Right cardiac atrium (tissue), 5 donors: ENCODE measurements around the gene SQSTM1. TPM values are rescaled to one million over a fixed set of nuclear protein-coding genes. Genes with fewer than 3 reads are reported as not detected.

Experiments used
- ATAC-seq, 2 donors: fragments of 200-7000 bp; cut with Tn5 transposase; one replicate each; pipeline versions ENCODE4 v1.8.0 to v1.9.1; 2020; ENCODE audit warnings: moderate library complexity in 2 of 2, mild to moderate bottlenecking in 1 of 2
- DNase-seq, 3 donors: peaks; one replicate each; pipeline ENCODE4 v3.0.0-alpha.2; 2020
- H3K27ac ChIP-seq: one replicate; pipeline ENCODE4 v1.5.1; 2013; ENCODE audit warnings: mild to moderate bottlenecking, low read length, control low read depth, moderate library complexity
- H3K27me3 ChIP-seq: one replicate; pipeline ENCODE4 v1.6.1; 2013; ENCODE audit not compliant: control insufficient read depth, insufficient read depth
- H3K4me1 ChIP-seq: one replicate; pipeline ENCODE4 v1.6.1; 2013; ENCODE audit warnings: low read length; ENCODE audit not compliant: control insufficient read depth, insufficient read depth
- H3K4me3 ChIP-seq: one replicate; pipeline ENCODE4 v1.5.1; 2013; ENCODE audit warnings: low read length, control low read depth
- H3K9me3 ChIP-seq: one replicate; pipeline ENCODE4 v1.6.1; 2013; ENCODE audit warnings: low read length; ENCODE audit not compliant: control insufficient read depth
- WGBS: extraction: QIAGEN DNeasy Blood & Tissue Kit; methylation state at CpG from one replicate; pipeline ENCODE4 v1.1.7; 2013; 5-methylcytosine and 5-hydroxymethylcytosine counted together
- intact Hi-C, 4 donors: fragments of 100-400 bp; cut with DNase I; formaldehyde crosslinking; loops; one replicate each; pipeline versions ENCODE4 v1.11.0 to v1.14.0; 2022 to 2023
- polyA plus RNA-seq: library from polyadenylated mRNA; stranded (reverse); fragments of 200-250 nt; gene quantifications from one replicate; pipeline ENCODE4 v1.2.3, GENCODE V29; 2013
- total RNA-seq, 4 donors: library from RNA; stranded (reverse); fragmentation: NEBNext Ultra II Directional; extraction: Animal tissue kit (Norgen Biotek cat#: 25700); gene quantifications; one replicate each; pipeline ENCODE4 v1.2.1, GENCODE V29; 2021
- donor health status: healthy with polysubstance abuse.
- donor health status: DM: no; HTN: yes; CAD: no.
- donor health status: DM: no; HTN: no; CAD: no.
- donor health status: DM: no; HTN: yes; CAD: no; lungs with severe emphysema.
- donor health status: DM: yes; HTN: yes; CAD: no.

The SQSTM1 gene
- total and polyA plus RNA-seq, 5 donors = 257 to 406 (median 349) TPM

- H3K4me1 ChIP-seq = peaks cover 7% of the 10 kb centered on the region
- no peak overlapping the region for H3K4me3 ChIP-seq
- ATAC-seq = no peak
- no peak overlapping the region for H3K27ac ChIP-seq
- H3K9me3 ChIP-seq = no peaks in the 10 kb centered on the region
- H3K27me3 ChIP-seq = no peaks in the 10 kb centered on the region
- DNase-seq = peak in 2 of 3 donors; percentile 16 to 56
- intact Hi-C loops = no loop called here
- WGBS = 79% methylated on average over 12 of the region's 12 CpGs
These were observed 20.0 kb upstream of the SQSTM1 start for GRCh38 chr5:179800696-179801201.

GRCh38 chr5:179801304-179802206 lies 19.1 kb upstream of the SQSTM1 start:
- Histone ChIP-seq H3K9me3 (no peaks in the 10 kb centered on the region), H3K4me3 (no peak overlapping the region), H3K27me3 (no peaks in the 10 kb centered on the region), H3K27ac (no peak overlapping the region), H3K4me1 (peaks cover 7% of the 10 kb centered on the region)
- intact Hi-C loops = no loop called here
- 68% methylated on average over 67 of the region's 67 CpGs for WGBS
- peak; percentile 82 to 91 (median 91) for DNase-seq
- peak; percentile 8 to 36 for ATAC-seq

- ATAC-seq (no peak), DNase-seq (peak in 2 of 3 donors; percentile 57 to 64)
- Histone ChIP-seq H3K27ac (no peak overlapping the region), H3K4me3 (no peak overlapping the region), H3K9me3 (no peaks in the 10 kb centered on the region), H3K27me3 (no peaks in the 10 kb centered on the region), H3K4me1 (peaks cover 7% of the 10 kb centered on the region)
- intact Hi-C loops = no loop called here
- 88% methylated on average over 19 of the region's 19 CpGs for WGBS
These were observed 18.4 kb upstream of the SQSTM1 start for GRCh38 chr5:179802207-179802883.

- Histone ChIP-seq H3K9me3 (no peaks in the 10 kb centered on the region), H3K27me3 (no peaks in the 10 kb centered on the region), H3K4me1 (peaks cover 7% of the 10 kb centered on the region), H3K27ac (no peak overlapping the region), H3K4me3 (no peak overlapping the region)
- WGBS = 76% methylated on average over 11 of the region's 11 CpGs
- ATAC-seq (no peak), DNase-seq (peak in 1 of 3 donors; percentile 52)
- intact Hi-C loops = no loop called here
These were observed 17.6 kb upstream of the SQSTM1 start for GRCh38 chr5:179802950-179803562.

GRCh38 chr5:179803651-179804554 lies 16.8 kb upstream of the SQSTM1 start:
- no peak for ATAC-seq
- DNase-seq = peak in 2 of 3 donors; percentile 60 to 66
- intact Hi-C loops = no loop called here
- no peaks in the 10 kb centered on the region for H3K9me3 ChIP-seq
- H3K27me3 ChIP-seq = no peaks in the 10 kb centered on the region
- 67% methylated on average over 18 of the region's 18 CpGs for whole genome bisulfite sequencing
- H3K4me1 ChIP-seq = peaks cover 7% of the 10 kb centered on the region
- H3K27ac ChIP-seq = no peak overlapping the region
- H3K4me3 ChIP-seq = no peak overlapping the region

- intact Hi-C loops = no loop called here
- H3K9me3 ChIP-seq = no peaks in the 10 kb centered on the region
- H3K4me1 ChIP-seq = peaks cover 7% of the 10 kb centered on the region
- DNase-seq = no peak
- no peaks in the 10 kb centered on the region for H3K27me3 ChIP-seq
- no peak overlapping the region for H3K4me3 ChIP-seq
- WGBS = 88% methylated on average over 8 of the region's 8 CpGs
- ATAC-seq = no peak
- no peak overlapping the region for H3K27ac ChIP-seq
These were observed 16.2 kb upstream of the SQSTM1 start for GRCh38 chr5:179804555-179804947.

GRCh38 chr5:179805070-179805528 lies 15.6 kb upstream of the SQSTM1 start:
- intact Hi-C loops = no loop called here
- ATAC-seq (peak; percentile 0), DNase-seq (no peak)
- H3K27ac ChIP-seq = no peak overlapping the region
- peaks cover 7% of the 10 kb centered on the region for H3K4me1 ChIP-seq
- peak overlapping the region; percentile 82 for H3K4me3 ChIP-seq
- no peaks in the 10 kb centered on the region for H3K27me3 ChIP-seq
- no peaks in the 10 kb centered on the region for H3K9me3 ChIP-seq
- WGBS = 58% methylated on average over 9 of the region's 9 CpGs

GRCh38 chr5:179805529-179806249 lies 15.0 kb upstream of the SQSTM1 start:
- intact Hi-C loops = no loop called here
- 4% methylated on average over 65 of the region's 65 CpGs for WGBS

GRCh38 chr5:179806250-179807048 lies 14.3 kb upstream of the SQSTM1 start, which contains the start of gene MGAT4B:
TSS of gene MGAT4B (minus strand) at chr5:179806866. CDS start at chr5:179806583, 283 bp downstream.
- Histone ChIP-seq H3K9me3 (no peaks in the 10 kb centered on the region), H3K27me3 (no peaks in the 10 kb centered on the region), H3K27ac (peak within 1 kb of the TSS; percentile 90), H3K4me3 (peak within 1 kb of the TSS; percentile 82), H3K4me1 (peaks cover 7% of the 10 kb centered on the region)
- intact Hi-C loops = no loop called here
- DNase-seq (peak; percentile 79 to 93 (median 92)), ATAC-seq (peak; percentile 83 to 91)
- WGBS = under 1% methylated on average over 108 of the region's 108 CpGs

More at GRCh38 chr5:179805529-179806249, 15.0 kb upstream of the SQSTM1 start:
- H3K27me3 ChIP-seq = no peaks in the 10 kb centered on the region
- DNase-seq (peak; percentile 59 to 86 (median 84)), ATAC-seq (peak; percentile 41 to 49)
- H3K4me3 ChIP-seq = peak overlapping the region; percentile 82
- peaks cover 7% of the 10 kb centered on the region for H3K4me1 ChIP-seq
- H3K27ac ChIP-seq = peak overlapping the region; percentile 61
- no peaks in the 10 kb centered on the region for H3K9me3 ChIP-seq
